IMR-90 (cell line): ENCODE data around the gene ITIH4.

Experiments used
- MAFK ChIP-seq: IDR thresholded peaks from 2 replicates; pipeline ENCODE4 v1.6.1; 2012; ENCODE audit warnings: low read depth, low read length, improper control_type of control experiment
- MXI1 ChIP-seq: IDR thresholded peaks from 2 replicates; pipeline ENCODE4 v1.6.1; 2012; ENCODE audit warnings: low read depth, mild to moderate bottlenecking, low read length, moderate library complexity, borderline replicate concordance
- POLR2A ChIP-seq: IDR thresholded peaks from 2 replicates; pipeline ENCODE4 v1.6.1; 2012; ENCODE audit warnings: mild to moderate bottlenecking, low read depth, low read length
- RAD21 ChIP-seq: IDR thresholded peaks from 2 replicates; pipeline ENCODE4 v1.6.1; 2012; ENCODE audit warnings: low read length, improper control_type of control experiment
- RFX5 ChIP-seq: IDR thresholded peaks from 2 replicates; pipeline ENCODE4 v1.8.0; 2012; ENCODE audit warnings: low read depth, mild to moderate bottlenecking, low read length, moderate library complexity
- USF2 ChIP-seq: fragments of 150-350 bp; IDR thresholded peaks from 2 replicates; pipeline ENCODE4 v1.6.1; 2017; ENCODE audit warnings: mild to moderate bottlenecking, antibody characterized with exemption, low read length, low read depth
- TF ChIP-seq, protein P1 (sequence below): conservative IDR thresholded peaks from 2 replicates; pipeline ENCODE4 v1.5.1; 2012; ENCODE audit warnings: mild to moderate bottlenecking, low read depth, low read length, improper control_type of control experiment

- TF ChIP-seq, protein P1, sequence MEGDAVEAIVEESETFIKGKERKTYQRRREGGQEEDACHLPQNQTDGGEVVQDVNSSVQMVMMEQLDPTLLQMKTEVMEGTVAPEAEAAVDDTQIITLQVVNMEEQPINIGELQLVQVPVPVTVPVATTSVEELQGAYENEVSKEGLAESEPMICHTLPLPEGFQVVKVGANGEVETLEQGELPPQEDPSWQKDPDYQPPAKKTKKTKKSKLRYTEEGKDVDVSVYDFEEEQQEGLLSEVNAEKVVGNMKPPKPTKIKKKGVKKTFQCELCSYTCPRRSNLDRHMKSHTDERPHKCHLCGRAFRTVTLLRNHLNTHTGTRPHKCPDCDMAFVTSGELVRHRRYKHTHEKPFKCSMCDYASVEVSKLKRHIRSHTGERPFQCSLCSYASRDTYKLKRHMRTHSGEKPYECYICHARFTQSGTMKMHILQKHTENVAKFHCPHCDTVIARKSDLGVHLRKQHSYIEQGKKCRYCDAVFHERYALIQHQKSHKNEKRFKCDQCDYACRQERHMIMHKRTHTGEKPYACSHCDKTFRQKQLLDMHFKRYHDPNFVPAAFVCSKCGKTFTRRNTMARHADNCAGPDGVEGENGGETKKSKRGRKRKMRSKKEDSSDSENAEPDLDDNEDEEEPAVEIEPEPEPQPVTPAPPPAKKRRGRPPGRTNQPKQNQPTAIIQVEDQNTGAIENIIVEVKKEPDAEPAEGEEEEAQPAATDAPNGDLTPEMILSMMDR, result no peak
- TF ChIP-seq MAFK (no peak), RFX5 (no peak), MXI1 (peak; percentile 83; the same call in 1 of the 2 replicates), USF2 (no peak), POLR2A (peak; percentile 70; the same call in 1 of the 2 replicates), RAD21 (no peak; the same call in 1 of the 2 replicates)
These were observed 59.8 kb downstream of the ITIH4 start, which contains the start of gene NEK4 for GRCh38 chr3:52770496-52771333.
